GM12892 (cell line): ENCODE data around the gene CARD16.

Experiments
- POLR2A ChIP-seq: IDR thresholded peaks from 2 replicates; pipeline ENCODE4 v1.6.1; 2011; ENCODE audit warnings: low read depth, low read length, control low read depth
- TAF1 ChIP-seq: IDR thresholded peaks from 2 replicates; pipeline ENCODE4 v1.6.1; 2011; ENCODE audit warnings: low read depth, mild to moderate bottlenecking, control low read depth, low read length, borderline replicate concordance

- TF ChIP-seq POLR2A, result no peak
- TF ChIP-seq TAF1, result no peak
Observed at GRCh38 chr11:104991994-104992393, 53.1 kb downstream of the CARD16 start.
